ENCODE results near the gene PRR16. TPM values are rescaled to one million over a fixed set of nuclear protein-coding genes. Genes with fewer than 3 reads are reported as not detected.
"Not testable (repeated sequence)": the region's sequence is repeated elsewhere in the genome, so short reads cannot be mapped to it uniquely, and the experiment has no call there.

Gene PRR16
- total RNA-seq, 4 donors from 2014 or later: 2.2 to 19.7 (median 5.9) TPM

GRCh38 chr5:120697147-120697546 lies 233.0 kb downstream of the PRR16 start:
- Histone ChIP-seq H3K4me3 (no peak overlapping the region), H3K36me3 (no peaks in the 10 kb centered on the region), H3K9me3 (no peaks in the 10 kb centered on the region), H3K4me1 (no peaks in the 10 kb centered on the region), H3K27ac (no peak overlapping the region), H3K27me3 (no peaks in the 10 kb centered on the region)
- intact Hi-C loops (cut with DNase I; ENCODE audit: low total_unique reads): no loop called here
- DNase-seq: no peak
- TF ChIP-seq POLR2A (IDR thresholded peaks at IDR 0.05): no peak
- TF ChIP-seq, protein P1, sequence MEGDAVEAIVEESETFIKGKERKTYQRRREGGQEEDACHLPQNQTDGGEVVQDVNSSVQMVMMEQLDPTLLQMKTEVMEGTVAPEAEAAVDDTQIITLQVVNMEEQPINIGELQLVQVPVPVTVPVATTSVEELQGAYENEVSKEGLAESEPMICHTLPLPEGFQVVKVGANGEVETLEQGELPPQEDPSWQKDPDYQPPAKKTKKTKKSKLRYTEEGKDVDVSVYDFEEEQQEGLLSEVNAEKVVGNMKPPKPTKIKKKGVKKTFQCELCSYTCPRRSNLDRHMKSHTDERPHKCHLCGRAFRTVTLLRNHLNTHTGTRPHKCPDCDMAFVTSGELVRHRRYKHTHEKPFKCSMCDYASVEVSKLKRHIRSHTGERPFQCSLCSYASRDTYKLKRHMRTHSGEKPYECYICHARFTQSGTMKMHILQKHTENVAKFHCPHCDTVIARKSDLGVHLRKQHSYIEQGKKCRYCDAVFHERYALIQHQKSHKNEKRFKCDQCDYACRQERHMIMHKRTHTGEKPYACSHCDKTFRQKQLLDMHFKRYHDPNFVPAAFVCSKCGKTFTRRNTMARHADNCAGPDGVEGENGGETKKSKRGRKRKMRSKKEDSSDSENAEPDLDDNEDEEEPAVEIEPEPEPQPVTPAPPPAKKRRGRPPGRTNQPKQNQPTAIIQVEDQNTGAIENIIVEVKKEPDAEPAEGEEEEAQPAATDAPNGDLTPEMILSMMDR (IDR thresholded peaks at IDR 0.05): no peak

DNA sequence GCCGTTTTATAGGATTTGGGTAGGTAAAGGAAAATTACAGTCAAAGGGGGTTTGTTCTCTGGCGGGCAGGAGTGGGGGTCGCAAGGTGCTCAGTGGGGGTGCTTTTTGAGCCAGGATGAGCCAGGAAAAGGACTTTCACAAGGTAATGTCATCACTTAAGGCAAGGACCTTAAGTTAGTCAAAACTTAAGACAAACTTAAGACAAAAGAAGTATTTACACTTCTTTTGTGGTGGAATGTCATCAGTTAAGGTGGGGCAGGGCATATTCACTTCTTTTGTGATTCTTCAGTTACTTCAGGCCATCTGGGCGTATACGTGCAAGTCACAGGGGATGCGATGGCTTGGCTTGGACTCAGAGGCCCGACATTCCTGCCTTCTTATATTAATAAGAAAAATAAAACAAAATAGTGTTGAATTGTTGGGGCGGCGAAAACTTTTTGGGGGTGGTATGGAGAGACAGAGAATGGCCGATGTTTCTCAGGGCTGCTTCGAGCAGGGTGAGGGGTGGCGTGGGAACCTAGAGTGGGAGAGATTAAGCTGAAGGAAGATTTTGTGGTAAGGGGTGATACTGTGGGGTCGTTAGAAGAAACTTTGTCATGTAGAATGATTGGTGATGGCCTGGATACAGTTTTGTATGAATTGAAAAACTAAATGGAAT lies 233.7 kb downstream of the PRR16 start:
- intact Hi-C loops (cut with DNase I; ENCODE audit: low total_unique reads): not testable (repeated sequence)

GRCh38 chr5:120700653-120701052 lies 236.6 kb downstream of the PRR16 start:
- intact Hi-C loops (cut with DNase I; ENCODE audit: low total_unique reads); H3K4me1 ChIP-seq; H3K27ac ChIP-seq; H3K27me3 ChIP-seq; H3K9me3 ChIP-seq; DNase-seq; H3K4me3 ChIP-seq; H3K36me3 ChIP-seq: not testable (repeated sequence)

More for the DNA sequence above, 233.7 kb downstream of the PRR16 start:
- not testable (repeated sequence) for H3K9me3 ChIP-seq, H3K27ac ChIP-seq, H3K4me1 ChIP-seq, DNase-seq, H3K4me3 ChIP-seq, H3K36me3 ChIP-seq, H3K27me3 ChIP-seq

DNA sequence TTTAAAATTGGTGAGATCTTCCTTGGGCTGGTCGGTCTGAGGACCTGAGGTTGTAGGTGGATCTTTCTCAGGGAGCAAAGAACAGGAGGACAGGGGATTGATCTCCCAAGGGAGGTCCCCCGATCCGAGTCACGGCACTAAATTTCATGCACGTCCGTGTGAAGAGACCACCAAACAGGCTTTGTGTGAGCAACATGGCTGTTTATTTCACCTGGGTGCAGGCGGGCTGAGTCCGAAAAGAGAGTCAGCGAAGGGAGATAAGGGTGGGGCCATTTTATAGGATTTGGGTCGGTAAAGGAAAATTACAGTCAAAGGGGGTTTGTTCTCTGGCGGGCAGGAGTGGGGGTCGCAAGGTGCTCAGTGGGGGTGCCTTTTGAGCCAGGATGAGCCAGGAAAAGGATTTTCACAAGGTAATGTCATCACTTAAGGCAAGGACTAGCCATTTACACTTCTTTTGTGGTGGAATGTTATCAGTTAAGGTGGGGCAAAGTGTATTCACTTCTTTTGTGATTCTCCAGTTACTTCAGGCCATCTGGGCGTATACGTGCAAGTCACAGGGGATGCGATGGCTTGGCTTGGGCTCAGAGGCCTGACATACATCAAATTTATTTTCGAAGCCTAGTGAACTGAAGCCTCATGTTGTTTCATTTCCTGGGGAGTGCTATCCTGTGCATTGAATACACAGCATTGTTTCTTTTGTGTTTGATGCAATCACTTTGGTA lies 238.9 kb downstream of the PRR16 start:
- H3K36me3 ChIP-seq; H3K9me3 ChIP-seq; H3K27ac ChIP-seq; DNase-seq; intact Hi-C loops (cut with DNase I; ENCODE audit: low total_unique reads); H3K4me3 ChIP-seq; H3K27me3 ChIP-seq; H3K4me1 ChIP-seq: not testable (repeated sequence)

DNA sequence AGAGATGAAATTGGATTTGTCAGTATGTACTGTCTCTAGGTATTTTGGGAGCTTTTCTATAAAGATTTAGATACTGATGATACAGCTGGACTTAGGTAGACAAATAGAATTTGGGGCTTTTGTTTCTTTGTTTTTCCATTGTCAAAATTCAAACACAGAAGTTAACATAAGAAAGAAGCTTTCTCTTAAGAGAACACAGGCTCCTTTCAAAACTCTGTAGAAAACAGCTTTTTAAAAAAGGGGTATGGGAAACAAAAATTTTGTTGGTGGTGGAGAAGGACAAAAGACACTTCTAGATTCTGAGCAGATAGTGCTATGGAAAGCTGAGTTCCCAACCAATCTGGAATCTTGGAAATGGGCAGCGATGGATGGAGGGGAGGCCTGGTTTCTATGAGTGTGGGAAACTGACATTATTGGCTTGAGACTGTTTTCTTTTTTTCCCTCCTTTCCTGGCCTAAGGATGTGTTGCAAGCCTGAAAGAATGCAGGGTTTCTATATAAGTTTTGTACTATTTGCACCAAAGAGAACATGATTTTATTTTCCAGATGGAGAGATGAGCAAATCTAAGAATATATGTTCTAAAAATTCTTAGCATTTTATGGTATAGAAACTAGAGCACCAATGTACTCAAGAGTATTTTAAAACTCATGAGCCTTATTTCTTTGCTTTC lies 240.0 kb downstream of the PRR16 start:
- TF ChIP-seq, protein P1 (IDR thresholded peaks at IDR 0.05): no peak
- no peak for TF ChIP-seq POLR2A (IDR thresholded peaks at IDR 0.05)
- no peak overlapping the region for H3K4me3 ChIP-seq
- no peak for DNase-seq
- H3K27me3 ChIP-seq: no peaks in the 10 kb centered on the region
- no peaks in the 10 kb centered on the region for H3K9me3 ChIP-seq
- no peak overlapping the region for H3K27ac ChIP-seq
- H3K4me1 ChIP-seq: no peaks in the 10 kb centered on the region
- no peaks in the 10 kb centered on the region for H3K36me3 ChIP-seq
- intact Hi-C loops (cut with DNase I; ENCODE audit: low total_unique reads): no loop called here

- intact Hi-C loops (cut with DNase I; ENCODE audit: low total_unique reads): no loop called here
- DNase-seq: no peak
- H3K4me3 ChIP-seq: no peak overlapping the region
- TF ChIP-seq POLR2A (IDR thresholded peaks at IDR 0.05): no peak
- TF ChIP-seq, protein P1 (IDR thresholded peaks at IDR 0.05): no peak
- H3K36me3 ChIP-seq: no peaks in the 10 kb centered on the region
- H3K4me1 ChIP-seq: no peaks in the 10 kb centered on the region
- no peaks in the 10 kb centered on the region for H3K9me3 ChIP-seq
- no peaks in the 10 kb centered on the region for H3K27me3 ChIP-seq
- H3K27ac ChIP-seq: no peak overlapping the region
Measured at GRCh38 chr5:120706877-120707276, 242.8 kb downstream of the PRR16 start.
